HG03095 (cell line): Measurements from ENCODE around the gene RAD51D.
"Not testable (repeated sequence)": the region's sequence is repeated elsewhere in the genome, so short reads cannot be mapped to it uniquely, and the experiment has no call there.

Experiments used
- ATAC-seq: cut with Tn5 transposase; IDR thresholded peaks from one replicate; pipeline ENCODE4 v1.9.1; 2021; ENCODE audit warnings: moderate library complexity; ENCODE audit not compliant: unreplicated experiment

The RAD51D gene

GRCh38 chr17:35095741-35096140 is 23.9 kb downstream of the RAD51D start:
- ATAC-seq, result no peak

GRCh38 chr17:35094902-35095301 is 24.8 kb downstream of the RAD51D start:
- no peak for ATAC-seq

DNA sequence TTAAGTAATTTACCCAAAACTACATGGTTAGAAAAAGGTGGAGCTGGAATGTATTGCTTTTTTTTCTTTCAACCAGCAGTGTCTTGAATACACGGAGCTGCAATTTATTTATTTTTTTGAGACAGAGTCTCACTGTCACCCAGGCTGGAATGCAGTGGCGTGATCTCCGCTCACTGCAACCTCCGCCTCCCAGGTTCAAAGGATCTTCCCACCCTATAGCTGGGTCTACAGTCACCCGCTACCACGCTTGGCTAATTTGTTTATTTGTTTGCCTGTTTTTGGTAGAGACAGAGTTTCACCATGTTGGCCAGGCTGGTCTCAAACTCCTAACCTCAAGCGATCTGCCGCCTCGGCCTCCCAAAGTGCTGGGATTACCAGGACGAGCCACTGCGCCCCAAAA is 29.0 kb downstream of the RAD51D start:
- not testable (repeated sequence) for ATAC-seq

- peak; percentile 15 for ATAC-seq
These were observed 29.9 kb downstream of the RAD51D start for GRCh38 chr17:35089586-35090296.

GRCh38 chr17:35088881-35089585 is 30.6 kb downstream of the RAD51D start:
- ATAC-seq, result peak; percentile 63

DNA sequence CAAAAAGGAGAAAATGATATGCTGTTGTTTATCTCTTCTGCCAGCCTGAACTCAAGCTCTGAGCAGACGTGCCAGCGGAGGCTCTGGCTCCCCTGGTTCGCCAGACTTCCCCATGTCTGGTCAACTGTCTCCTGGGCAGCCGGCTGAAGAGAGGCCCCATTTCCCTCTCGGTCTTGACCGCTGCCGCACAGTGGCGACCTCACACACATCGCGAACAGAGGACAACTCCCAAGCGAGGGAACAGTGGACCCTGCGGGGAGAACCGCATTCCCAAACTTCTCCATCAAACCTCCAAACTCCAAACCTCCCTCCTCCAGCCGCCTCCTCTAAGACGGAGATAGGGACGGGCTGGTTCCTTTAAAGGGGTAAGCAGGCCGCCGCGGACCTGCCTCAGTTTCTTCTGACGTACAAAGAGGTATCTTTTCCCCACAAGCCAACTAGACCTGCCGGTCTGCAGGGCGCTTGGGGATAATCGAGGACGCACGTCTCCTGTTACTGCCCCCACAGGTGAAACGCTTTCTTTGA is 31.2 kb downstream of the RAD51D start:
- ATAC-seq, result peak; percentile 2

- no peak for ATAC-seq
These were observed 31.8 kb downstream of the RAD51D start for GRCh38 chr17:35087731-35088355.

DNA sequence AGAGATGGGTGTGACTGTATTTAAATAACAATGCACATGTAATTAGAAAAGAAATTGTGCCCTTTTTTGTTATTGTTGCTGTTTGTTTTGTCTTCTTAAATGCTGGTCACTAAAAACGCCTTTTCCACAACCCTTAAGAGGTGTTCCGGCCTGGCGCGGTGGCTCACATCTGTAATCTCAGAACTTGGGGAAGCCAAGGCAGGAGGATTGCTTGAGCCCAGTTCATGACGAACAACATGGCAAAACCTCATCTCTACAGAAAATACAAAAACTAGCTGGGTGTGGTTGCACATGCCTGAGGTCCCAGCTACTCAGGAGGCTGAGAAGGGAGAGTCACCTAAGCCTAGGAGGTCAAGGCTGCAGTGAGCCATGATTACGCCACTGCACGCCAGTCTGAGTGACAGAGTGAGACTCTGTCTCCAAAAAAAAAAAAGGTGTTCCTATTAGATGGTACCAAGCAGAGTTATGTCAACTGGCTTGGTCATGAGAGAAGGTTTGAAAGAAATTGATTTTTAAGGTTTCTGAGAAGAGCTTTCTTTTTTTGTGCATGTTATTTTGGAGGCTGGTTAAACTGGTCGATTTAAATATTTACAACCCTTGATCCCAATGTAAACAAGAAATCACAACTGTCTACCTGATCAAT is 32.6 kb downstream of the RAD51D start:
- ATAC-seq, result no peak

GRCh38 chr17:35086164-35086563 is 33.5 kb downstream of the RAD51D start:
- ATAC-seq, result no peak

DNA sequence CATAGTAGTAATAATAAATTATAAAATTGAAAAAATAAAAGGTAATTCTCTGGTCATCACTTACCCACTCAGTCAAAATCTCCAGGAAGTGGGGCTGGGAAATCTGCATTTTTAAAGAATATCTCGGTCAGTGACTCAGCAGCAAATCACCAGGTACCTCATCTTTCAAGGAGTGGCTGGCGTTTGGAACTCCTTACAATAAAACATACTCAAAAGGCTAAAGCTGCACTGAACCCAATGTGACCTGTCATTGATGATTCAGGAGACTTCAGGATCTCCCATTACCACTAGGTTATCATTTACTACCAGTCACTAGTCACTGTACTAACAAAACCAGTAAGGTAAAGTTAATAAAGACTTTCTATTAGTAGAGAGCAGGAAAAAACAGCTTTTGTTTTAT is 34.7 kb downstream of the RAD51D start:
- ATAC-seq, result no peak

DNA sequence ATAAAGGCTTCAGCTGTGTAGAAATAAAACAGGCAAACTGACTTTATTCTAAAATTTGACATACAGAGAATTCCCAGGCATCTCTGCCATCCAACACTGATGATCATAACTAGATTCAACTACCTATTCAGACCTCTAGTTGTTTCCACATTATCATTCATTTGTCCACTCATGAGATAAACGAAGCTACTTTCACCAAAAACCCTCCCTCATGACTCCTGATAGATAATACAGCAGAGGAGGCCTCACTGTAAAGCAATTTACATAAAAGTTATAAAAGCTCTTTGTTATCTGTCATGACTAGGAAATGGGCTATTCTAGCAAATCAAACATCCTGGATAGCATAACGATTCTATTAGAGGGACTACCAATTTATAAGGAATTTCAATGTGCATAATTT is 36.6 kb downstream of the RAD51D start:
- ATAC-seq, result no peak

- no peak for ATAC-seq
These were observed 37.5 kb downstream of the RAD51D start for GRCh38 chr17:35082073-35082657.

DNA sequence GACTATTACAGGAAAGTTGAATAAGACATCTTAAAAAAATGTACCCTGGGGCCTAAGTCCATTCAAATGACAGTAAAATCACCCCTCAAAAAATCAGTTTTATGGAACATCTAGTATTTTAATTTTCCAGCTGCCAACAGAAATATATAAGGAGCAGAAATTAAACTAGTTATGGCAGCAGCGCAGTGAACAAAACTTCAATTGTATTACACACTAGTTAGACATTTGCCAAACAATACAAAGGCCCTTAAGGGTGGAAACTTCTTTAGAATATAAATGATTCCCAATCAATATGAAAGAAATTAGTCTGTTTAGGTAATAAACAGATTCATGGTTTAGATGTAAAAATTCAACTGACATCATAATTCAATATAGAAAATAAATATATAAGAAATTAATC is 38.0 kb downstream of the RAD51D start:
- ATAC-seq, result no peak

GRCh38 chr17:35080536-35080935 is 39.1 kb downstream of the RAD51D start:
- ATAC-seq, result peak; percentile 72

DNA sequence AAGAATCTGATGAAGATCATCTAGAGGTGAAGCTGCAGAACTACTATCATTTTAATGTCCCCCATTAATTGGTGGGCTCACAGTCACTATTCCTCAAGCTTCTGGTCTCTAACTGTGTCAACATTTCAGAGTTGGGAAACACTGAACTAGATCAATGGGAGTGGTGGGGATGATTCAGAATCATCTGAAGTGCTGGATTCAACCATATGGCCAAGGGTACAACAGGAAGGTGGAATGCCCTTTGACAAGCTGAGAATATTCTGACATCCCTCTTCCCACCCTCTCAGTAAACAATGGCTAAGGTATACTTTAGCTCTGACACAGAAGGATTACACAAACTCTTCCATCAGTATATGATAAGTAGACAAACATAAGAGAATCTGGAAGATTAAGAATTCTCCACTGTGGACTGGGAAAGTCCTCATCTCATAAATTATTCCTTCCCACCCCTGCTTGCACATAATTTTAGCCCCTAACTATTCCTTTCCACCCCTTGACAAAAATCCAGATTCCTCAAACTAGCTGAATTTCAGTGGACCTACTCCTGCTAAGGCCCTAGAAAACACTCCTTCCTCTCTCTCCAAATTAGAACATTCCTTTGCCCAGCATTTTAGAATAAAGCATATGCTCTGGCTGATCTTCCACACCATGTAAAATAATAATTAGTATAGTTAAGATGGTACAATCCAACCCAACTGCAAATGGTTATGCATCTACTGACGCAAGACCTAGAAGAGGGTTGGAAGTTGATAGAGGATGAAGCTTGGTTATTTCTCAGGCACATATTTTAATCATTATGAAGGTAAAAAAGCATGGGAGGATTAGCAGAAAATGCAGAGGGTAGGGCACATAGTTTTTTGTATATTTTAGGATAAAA is 39.9 kb downstream of the RAD51D start:
- no peak for ATAC-seq

DNA sequence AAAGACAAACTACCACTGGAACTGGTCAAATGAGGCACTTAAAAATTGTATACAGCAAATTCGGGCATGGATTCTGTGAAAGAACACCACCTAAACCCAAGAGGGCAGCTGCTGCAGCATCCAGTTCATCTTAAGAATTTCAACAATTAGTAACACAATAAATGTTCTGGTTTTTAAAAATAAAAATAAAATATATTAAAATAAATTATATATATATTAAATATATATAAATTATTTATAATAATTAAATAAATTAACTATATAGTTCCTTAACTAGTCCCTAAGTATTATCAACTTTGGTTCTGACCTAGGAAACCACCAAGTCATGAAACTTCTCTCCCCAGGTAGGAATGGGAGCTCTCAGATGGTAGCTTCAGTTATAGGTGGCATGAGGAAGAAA is 42.8 kb downstream of the RAD51D start:
- ATAC-seq, result no peak

DNA sequence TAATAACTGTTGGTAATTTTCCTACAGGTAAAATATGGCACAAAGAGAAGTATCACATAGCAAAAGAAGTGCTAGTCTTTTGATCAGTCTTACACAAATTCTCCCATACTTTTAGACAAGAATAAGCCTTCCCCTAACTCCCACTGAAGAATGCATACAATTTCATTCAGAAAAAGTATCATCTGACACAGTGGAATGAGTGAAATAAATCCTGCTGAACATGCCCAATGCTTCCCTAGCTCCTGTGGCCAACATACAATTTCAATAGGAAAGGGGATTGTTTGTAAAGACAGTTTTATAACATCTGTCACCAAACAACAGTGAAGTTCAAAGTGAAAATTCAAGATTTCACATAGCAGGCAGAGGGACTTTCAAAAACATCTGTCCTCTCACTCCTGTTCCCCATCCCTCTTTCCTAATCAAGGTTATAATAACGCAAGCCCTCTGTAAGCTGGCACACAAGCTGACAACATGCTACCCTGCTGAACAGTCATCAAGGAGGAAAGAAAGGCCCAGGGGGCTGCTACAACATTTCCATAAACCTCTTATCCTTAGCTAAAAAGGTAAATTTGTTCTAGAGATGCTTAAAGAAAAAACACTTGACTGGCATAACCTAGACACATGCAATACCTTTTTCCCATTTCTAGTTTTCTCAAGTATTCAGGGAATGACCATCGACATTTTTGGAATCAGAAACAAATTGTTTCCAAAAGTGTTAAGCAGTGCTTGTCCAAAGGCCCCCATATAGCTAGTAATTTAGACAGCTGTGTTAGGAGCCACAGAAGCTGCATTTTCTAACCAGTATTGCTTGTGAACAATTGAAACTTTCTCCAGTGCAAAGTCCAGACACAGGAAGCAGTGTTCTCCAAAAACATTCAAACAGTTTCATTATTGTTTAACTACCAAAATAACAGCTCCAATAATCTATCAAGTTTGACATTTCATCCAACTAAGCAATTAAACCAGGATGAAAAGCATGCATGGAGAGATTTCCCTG is 44.7 kb downstream of the RAD51D start:
- ATAC-seq, result no peak

DNA sequence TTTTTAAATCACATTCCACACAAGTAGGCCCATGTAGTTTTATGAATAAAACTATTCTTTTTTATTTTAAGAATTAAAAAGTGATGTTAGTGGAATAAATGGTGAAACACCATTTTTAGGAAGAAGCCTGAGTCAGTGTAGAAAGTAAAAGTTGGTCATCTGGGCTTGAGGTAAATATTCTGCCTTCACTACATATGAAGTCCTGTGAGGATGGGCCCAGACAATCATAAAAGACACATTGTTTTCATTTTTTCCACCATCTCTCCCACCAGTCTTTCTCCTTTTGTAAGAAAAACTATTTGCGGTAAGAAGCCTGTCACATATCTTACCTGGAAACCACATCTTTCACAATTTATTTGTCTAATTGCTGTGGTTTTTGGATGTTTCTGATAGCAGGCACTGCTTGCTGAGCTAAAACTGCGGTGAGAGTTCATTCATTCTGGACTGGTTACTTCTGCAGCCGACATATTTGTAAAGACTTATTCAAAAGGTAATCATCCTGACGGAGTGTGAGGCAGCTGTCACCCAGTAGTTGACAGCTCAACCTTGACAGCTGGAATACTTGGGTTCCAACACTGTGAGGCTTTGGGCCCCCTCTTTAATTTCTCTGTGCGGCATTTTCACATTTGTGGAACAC is 45.6 kb downstream of the RAD51D start:
- no peak for ATAC-seq
